Endodermal cell (in vitro differentiated cells): ENCODE data around the gene ARHGAP29. TPM values are rescaled to one million over a fixed set of nuclear protein-coding genes. Genes with fewer than 3 reads are reported as not detected.

Experiments
- DNase-seq: peaks from one replicate; pipeline ENCODE4 v3.0.0-alpha.2; 2017
- H3K27ac ChIP-seq: 2 replicates; pipeline ENCODE4 v1.5.1; 2013; ENCODE audit warnings: mild to moderate bottlenecking, low read depth, low read length, moderate library complexity
- H3K27me3 ChIP-seq: 2 replicates; pipeline ENCODE4 v1.6.1; 2013; ENCODE audit warnings: mild to moderate bottlenecking, low read length, moderate library complexity; ENCODE audit not compliant: insufficient read depth, control insufficient read depth, poor library complexity, severe bottlenecking
- H3K36me3 ChIP-seq: 2 replicates; pipeline ENCODE4 v1.7.0; 2013; ENCODE audit warnings: mild to moderate bottlenecking, low read length, moderate library complexity; ENCODE audit not compliant: control insufficient read depth, insufficient read depth
- H3K4me1 ChIP-seq: one replicate; pipeline ENCODE4 v1.7.0; 2013; ENCODE audit warnings: low read length; ENCODE audit not compliant: control insufficient read depth, insufficient read depth
- H3K4me3 ChIP-seq: 2 replicates; pipeline ENCODE4 v1.5.1; 2013; ENCODE audit warnings: mild to moderate bottlenecking, low read length, moderate library complexity
- H3K9ac ChIP-seq: 2 replicates; pipeline ENCODE4 v1.6.1; 2013; ENCODE audit warnings: mild to moderate bottlenecking, low read length, moderate library complexity; ENCODE audit not compliant: poor library complexity, severe bottlenecking; ENCODE audit errors: extremely low read depth
- H3K9me3 ChIP-seq: 2 replicates; pipeline ENCODE4 v1.6.1; 2013; ENCODE audit warnings: mild to moderate bottlenecking, low read length, moderate library complexity; ENCODE audit not compliant: control insufficient read depth
- H3K27ac Mint-ChIP-seq: 2 replicates; pipeline ENCODE4 v1.8.0; 2020; ENCODE audit warnings: mixed read lengths
- H3K27me3 Mint-ChIP-seq: 2 replicates; pipeline ENCODE4 v1.8.0; 2021; ENCODE audit warnings: mild to moderate bottlenecking, mixed read lengths; ENCODE audit not compliant: insufficient read depth
- H3K36me3 Mint-ChIP-seq: 2 replicates; pipeline ENCODE4 v1.8.0; 2020; ENCODE audit warnings: low read depth, mixed read lengths
- H3K4me1 Mint-ChIP-seq: 2 replicates; pipeline ENCODE4 v1.8.0; 2020; ENCODE audit warnings: mixed read lengths
- H3K4me3 Mint-ChIP-seq: 2 replicates; pipeline ENCODE4 v1.8.0; 2020; ENCODE audit warnings: mild to moderate bottlenecking, moderate library complexity, mixed read lengths
- H3K9me3 Mint-ChIP-seq: 2 replicates; pipeline ENCODE4 v1.8.0; 2020; ENCODE audit warnings: mild to moderate bottlenecking, mixed read lengths
- CTCF ChIP-seq: fragments of 200-600 bp; sonication (generic); conservative IDR thresholded peaks from 2 replicates; pipeline ENCODE4 v1.5.0; 2021; ENCODE audit warnings: antibody characterized with exemption, mild to moderate bottlenecking
- WGBS, 2 experiments: methylation state at CpG; one replicate each; pipeline versions ENCODE4 v1.1.5 to v1.1.7; 2013; ENCODE audit warnings: missing lambda C conversion rate in 2 of 2, mixed read lengths in 1 of 2; ENCODE audit not compliant: insufficient coverage in 1 of 2, insufficient read length in 1 of 2; 5-methylcytosine and 5-hydroxymethylcytosine counted together
- total RNA-seq, 2 donors: library from RNA; stranded (reverse); fragmentation: NEBNext Ultra II Directional in 1 of 2; extraction: Animal tissue kit (Norgen Biotek cat#: 25700) in 1 of 2; gene quantifications; 2 replicates in 1 of 2; 3 replicates in 1 of 2; pipeline ENCODE4 v1.2.1, GENCODE V29; 2021

Gene ARHGAP29
- total RNA-seq, 2 donors from 2014 or later = 31.5 to 38.9 TPM

GRCh38 chr1:94243665-94244064 lies 6.3 kb upstream of the ARHGAP29 start:
- H3K27me3 ChIP-seq = peaks cover 29% of the 10 kb centered on the region
- no peaks in the 10 kb centered on the region for H3K36me3 ChIP-seq
- WGBS, 2 experiments = 91 to 100% methylated on average over 1 to 2 of the region's 2 CpGs
- H3K27ac Mint-ChIP-seq = no peak overlapping the region
- H3K36me3 Mint-ChIP-seq = peaks cover 11% of the 10 kb centered on the region
- H3K4me1 ChIP-seq = peaks cover 3% of the 10 kb centered on the region
- no peak overlapping the region for H3K4me3 Mint-ChIP-seq
- peaks cover 28% of the 10 kb centered on the region for H3K27me3 Mint-ChIP-seq
- peaks cover 26% of the 10 kb centered on the region for H3K9me3 ChIP-seq
- H3K4me1 Mint-ChIP-seq = peaks cover 37% of the 10 kb centered on the region
- peaks cover 26% of the 10 kb centered on the region for H3K9me3 Mint-ChIP-seq
- TF ChIP-seq CTCF = no peak
- no peak overlapping the region for H3K27ac ChIP-seq
- H3K9ac ChIP-seq = no peak overlapping the region
- no peak for DNase-seq
- H3K4me3 ChIP-seq = no peak overlapping the region

DNA sequence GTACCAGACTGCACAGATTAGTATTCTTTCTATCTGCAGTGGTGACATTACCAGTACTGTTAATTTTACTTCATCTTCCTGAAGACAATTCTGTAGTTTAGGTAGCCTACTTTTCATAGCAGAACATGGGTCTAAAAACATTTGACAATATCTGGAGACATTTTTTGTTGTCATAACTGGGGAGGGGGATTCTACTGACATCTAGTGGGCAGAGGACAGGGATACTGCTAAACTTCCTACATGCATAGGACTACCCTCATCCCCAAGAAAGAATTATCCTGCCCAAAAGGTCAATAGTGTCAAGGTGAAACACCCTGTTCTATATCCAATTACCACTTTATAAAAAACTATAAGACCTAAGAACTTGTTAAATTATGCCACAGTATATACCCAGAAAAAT lies 3.4 kb upstream of the ARHGAP29 start:
- Histone ChIP-seq H3K36me3 (no peaks in the 10 kb centered on the region), H3K9ac (no peak overlapping the region), H3K27ac (no peak overlapping the region), H3K27me3 (peaks cover 7% of the 10 kb centered on the region), H3K9me3 (peaks cover 26% of the 10 kb centered on the region), H3K4me1 (peaks cover 3% of the 10 kb centered on the region), H3K4me3 (no peak overlapping the region)
- no peak for DNase-seq
- H3K27me3 Mint-ChIP-seq = peaks cover 9% of the 10 kb centered on the region
- H3K4me1 Mint-ChIP-seq = peaks cover 33% of the 10 kb centered on the region
- peak; percentile 79 for TF ChIP-seq CTCF
- H3K36me3 Mint-ChIP-seq = peaks cover 11% of the 10 kb centered on the region
- H3K27ac Mint-ChIP-seq = no peak overlapping the region
- no peak overlapping the region for H3K4me3 Mint-ChIP-seq
- peaks cover 26% of the 10 kb centered on the region for H3K9me3 Mint-ChIP-seq

GRCh38 chr1:94239796-94240195 lies 2.4 kb upstream of the ARHGAP29 start:
- Histone ChIP-seq H3K36me3 (no peaks in the 10 kb centered on the region), H3K27me3 (no peaks in the 10 kb centered on the region), H3K4me1 (peaks cover 3% of the 10 kb centered on the region), H3K4me3 (no peak overlapping the region), H3K9me3 (peaks cover 26% of the 10 kb centered on the region), H3K9ac (no peak overlapping the region), H3K27ac (no peak overlapping the region)
- H3K27me3 Mint-ChIP-seq = no peaks in the 10 kb centered on the region
- peaks cover 11% of the 10 kb centered on the region for H3K36me3 Mint-ChIP-seq
- peaks cover 38% of the 10 kb centered on the region for H3K4me1 Mint-ChIP-seq
- peaks cover 26% of the 10 kb centered on the region for H3K9me3 Mint-ChIP-seq
- DNase-seq = no peak
- TF ChIP-seq CTCF = no peak
- H3K27ac Mint-ChIP-seq = peak overlapping the region; percentile 12
- no peak overlapping the region for H3K4me3 Mint-ChIP-seq
